ENCODE results near the gene MMAB.

MMAB gene

DNA sequence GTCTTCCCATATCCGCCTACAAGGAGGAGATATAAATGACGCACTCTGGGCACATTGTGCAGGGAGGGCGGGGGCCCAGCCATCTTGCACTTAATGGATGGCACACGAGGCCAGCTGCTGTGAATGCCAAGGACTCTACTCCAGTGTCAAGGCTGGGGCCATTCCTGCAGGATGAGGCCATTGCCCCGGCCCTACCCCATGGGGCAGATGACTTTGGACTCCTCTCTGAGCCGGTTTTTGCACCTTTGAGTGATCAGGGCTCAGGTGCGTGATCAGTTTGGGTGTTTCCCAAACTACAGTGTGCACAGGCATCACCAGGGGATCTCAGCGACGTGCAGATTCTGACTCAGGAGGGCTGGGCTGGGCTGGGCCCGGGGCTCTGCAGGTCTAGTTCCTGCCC, 16.1 kb downstream of the MMAB start:
- no peak overlapping the region for H3K9ac ChIP-seq (ENCODE audit: low read length in 5 of 5)
- no peak overlapping the region for H3K4me3 ChIP-seq (ENCODE audit: low read depth in 1 of 5, low read length in 5 of 5)
- H3K4me1 ChIP-seq (ENCODE audit: control insufficient read depth in 5 of 5, insufficient read depth in 5 of 5, low read length in 5 of 5), result peaks cover 4 to 10% (median 6%) of the 10 kb centered on the region in 5 donors
- H3K9me3 ChIP-seq (ENCODE audit: control insufficient read depth in 5 of 5, low read length in 5 of 5), result no peaks in the 10 kb centered on the region
- peaks cover 6 to 17% (median 7%) of the 10 kb centered on the region in 5 donors for H3K27me3 ChIP-seq (ENCODE audit: control insufficient read depth in 5 of 5, insufficient read depth in 4 of 5, low read length in 5 of 5)
- H3K36me3 ChIP-seq (ENCODE audit: control insufficient read depth in 5 of 5, insufficient read depth in 5 of 5, low read length in 5 of 5), result peaks cover 0 to 48% (median 43%) of the 10 kb centered on the region in 5 donors
- H3K27ac ChIP-seq (ENCODE audit: low read depth, low read length), result no peak overlapping the region

DNA sequence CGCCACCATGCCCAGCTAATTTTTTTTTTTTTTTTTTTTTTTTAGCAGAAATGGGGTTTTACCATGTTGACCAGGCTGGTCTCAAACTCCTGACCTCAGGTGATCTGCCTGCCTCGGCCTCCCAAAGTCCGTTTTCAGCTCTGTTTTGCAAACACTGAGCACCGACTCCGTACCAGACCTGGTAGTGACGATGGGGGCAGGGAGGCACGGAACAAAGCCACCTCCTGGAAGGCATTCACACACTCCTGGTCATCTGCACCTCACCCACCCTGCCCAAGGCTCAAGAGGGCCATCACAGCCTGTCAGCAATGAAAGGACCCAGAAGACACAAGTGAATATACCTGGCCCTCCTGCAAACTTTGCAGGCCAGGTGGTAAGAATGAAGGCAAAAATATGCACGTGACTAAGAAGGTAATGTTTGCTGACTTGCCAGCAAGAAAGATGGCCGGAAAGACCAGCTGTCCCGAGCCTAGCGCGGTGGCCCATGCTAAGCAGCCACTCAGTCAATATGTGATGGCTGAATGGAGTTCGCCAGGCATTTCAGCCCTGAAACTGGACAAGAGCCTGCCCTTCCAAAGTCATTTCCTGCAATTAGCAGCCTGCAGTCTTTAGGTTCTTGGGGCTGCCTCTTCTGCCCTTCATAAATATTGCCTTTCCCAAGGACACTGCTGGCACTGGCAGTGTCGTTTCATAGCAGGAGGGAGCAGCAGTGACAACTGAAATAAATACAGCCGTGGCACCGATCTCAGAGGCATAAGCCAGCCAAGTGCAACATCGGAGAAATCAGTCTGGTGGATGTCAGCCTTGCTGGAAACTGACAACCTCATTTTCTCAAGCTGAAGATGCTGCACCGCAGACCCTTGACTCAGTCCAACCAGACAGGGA, 17.6 kb downstream of the MMAB start:
- H3K27me3 ChIP-seq (ENCODE audit: control insufficient read depth in 5 of 5, insufficient read depth in 4 of 5, low read length in 5 of 5), result peaks cover 6 to 24% (median 13%) of the 10 kb centered on the region in 5 donors
- H3K4me1 ChIP-seq (ENCODE audit: control insufficient read depth in 5 of 5, insufficient read depth in 5 of 5, low read length in 5 of 5), result peaks cover 4 to 10% (median 6%) of the 10 kb centered on the region in 5 donors
- no peak overlapping the region for H3K27ac ChIP-seq (ENCODE audit: low read depth, low read length)
- H3K9me3 ChIP-seq (ENCODE audit: control insufficient read depth in 5 of 5, low read length in 5 of 5), result no peaks in the 10 kb centered on the region
- H3K36me3 ChIP-seq (ENCODE audit: control insufficient read depth in 5 of 5, insufficient read depth in 5 of 5, low read length in 5 of 5), result peaks cover 0 to 40% (median 30%) of the 10 kb centered on the region in 5 donors
- no peak overlapping the region for H3K9ac ChIP-seq (ENCODE audit: low read length in 5 of 5)
- no peak overlapping the region for H3K4me3 ChIP-seq (ENCODE audit: low read depth in 1 of 5, low read length in 5 of 5)

DNA sequence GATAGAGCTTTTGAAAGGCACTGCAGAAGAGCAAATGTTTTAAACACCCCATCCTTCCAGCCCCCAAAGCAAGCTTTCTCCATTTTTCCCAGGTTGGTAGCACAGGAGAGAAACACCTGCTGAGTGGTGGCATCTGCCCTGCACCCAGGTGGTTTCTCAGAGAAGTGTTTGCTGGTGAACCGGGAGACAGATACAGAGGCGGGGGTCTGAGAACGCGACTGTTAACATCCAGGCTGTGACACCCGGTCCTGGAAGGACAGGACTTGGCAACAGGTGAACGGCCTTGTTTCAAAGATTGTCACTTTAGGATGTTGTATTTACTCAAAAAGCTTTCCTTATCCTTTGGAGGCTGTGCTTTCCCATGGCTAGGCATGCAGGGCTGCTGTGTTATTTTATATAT, 18.5 kb downstream of the MMAB start:
- Histone ChIP-seq H3K36me3 (ENCODE audit: control insufficient read depth in 5 of 5, insufficient read depth in 5 of 5, low read length in 5 of 5) (peaks cover 0 to 35% (median 26%) of the 10 kb centered on the region in 5 donors), H3K27me3 (ENCODE audit: control insufficient read depth in 5 of 5, insufficient read depth in 4 of 5, low read length in 5 of 5) (peaks cover 6 to 32% (median 21%) of the 10 kb centered on the region in 5 donors), H3K9me3 (ENCODE audit: control insufficient read depth in 5 of 5, low read length in 5 of 5) (no peaks in the 10 kb centered on the region), H3K9ac (ENCODE audit: low read length in 5 of 5) (no peak overlapping the region), H3K4me1 (ENCODE audit: control insufficient read depth in 5 of 5, insufficient read depth in 5 of 5, low read length in 5 of 5) (peaks cover 4 to 10% (median 6%) of the 10 kb centered on the region in 5 donors), H3K4me3 (ENCODE audit: low read depth in 1 of 5, low read length in 5 of 5) (no peak overlapping the region), H3K27ac (ENCODE audit: low read depth, low read length) (no peak overlapping the region)

- no peaks in the 10 kb centered on the region for H3K9me3 ChIP-seq (ENCODE audit: control insufficient read depth in 5 of 5, low read length in 5 of 5)
- H3K36me3 ChIP-seq (ENCODE audit: control insufficient read depth in 5 of 5, insufficient read depth in 5 of 5, low read length in 5 of 5), result peaks cover 0 to 27% (median 25%) of the 10 kb centered on the region in 5 donors
- H3K9ac ChIP-seq (ENCODE audit: low read length in 5 of 5), result no peak overlapping the region
- H3K4me3 ChIP-seq (ENCODE audit: low read depth in 1 of 5, low read length in 5 of 5), result no peak overlapping the region
- H3K4me1 ChIP-seq (ENCODE audit: control insufficient read depth in 5 of 5, insufficient read depth in 5 of 5, low read length in 5 of 5), result peaks cover 4 to 10% (median 6%) of the 10 kb centered on the region in 5 donors
- no peak overlapping the region for H3K27ac ChIP-seq (ENCODE audit: low read depth, low read length)
- H3K27me3 ChIP-seq (ENCODE audit: control insufficient read depth in 5 of 5, insufficient read depth in 4 of 5, low read length in 5 of 5), result peaks cover 8 to 35% (median 21%) of the 10 kb centered on the region in 5 donors
Measured at GRCh38 chr12:109553906-109554500, 19.3 kb downstream of the MMAB start.

DNA sequence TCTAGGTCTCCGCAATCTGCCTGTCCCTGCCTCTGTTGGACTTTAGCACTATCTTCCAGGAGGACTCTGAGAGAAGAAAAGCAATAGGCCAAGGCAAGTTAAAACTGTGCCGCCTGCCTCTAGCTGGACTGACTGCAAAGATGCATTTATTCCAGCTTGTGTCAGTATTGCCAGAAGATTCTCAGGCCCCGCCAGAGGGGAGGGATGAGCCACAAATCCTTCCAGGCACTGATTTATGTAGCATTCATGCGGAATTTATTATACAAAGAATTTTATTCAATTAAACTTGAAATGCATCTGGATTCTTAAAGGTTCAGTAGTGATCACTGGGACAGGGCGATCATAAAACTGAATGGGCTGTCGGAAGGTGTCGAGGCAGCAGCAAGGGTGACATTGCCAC, 19.8 kb downstream of the MMAB start:
- Histone ChIP-seq H3K9me3 (ENCODE audit: control insufficient read depth in 5 of 5, low read length in 5 of 5) (no peaks in the 10 kb centered on the region), H3K36me3 (ENCODE audit: control insufficient read depth in 5 of 5, insufficient read depth in 5 of 5, low read length in 5 of 5) (peaks cover 0 to 23% (median 20%) of the 10 kb centered on the region in 5 donors), H3K4me1 (ENCODE audit: control insufficient read depth in 5 of 5, insufficient read depth in 5 of 5, low read length in 5 of 5) (peaks cover 4 to 15% (median 10%) of the 10 kb centered on the region in 5 donors), H3K9ac (ENCODE audit: low read length in 5 of 5) (no peak overlapping the region), H3K27me3 (ENCODE audit: control insufficient read depth in 5 of 5, insufficient read depth in 4 of 5, low read length in 5 of 5) (peaks cover 9 to 39% (median 21%) of the 10 kb centered on the region in 5 donors), H3K27ac (ENCODE audit: low read depth, low read length) (no peak overlapping the region), H3K4me3 (ENCODE audit: low read depth in 1 of 5, low read length in 5 of 5) (no peak overlapping the region)

DNA sequence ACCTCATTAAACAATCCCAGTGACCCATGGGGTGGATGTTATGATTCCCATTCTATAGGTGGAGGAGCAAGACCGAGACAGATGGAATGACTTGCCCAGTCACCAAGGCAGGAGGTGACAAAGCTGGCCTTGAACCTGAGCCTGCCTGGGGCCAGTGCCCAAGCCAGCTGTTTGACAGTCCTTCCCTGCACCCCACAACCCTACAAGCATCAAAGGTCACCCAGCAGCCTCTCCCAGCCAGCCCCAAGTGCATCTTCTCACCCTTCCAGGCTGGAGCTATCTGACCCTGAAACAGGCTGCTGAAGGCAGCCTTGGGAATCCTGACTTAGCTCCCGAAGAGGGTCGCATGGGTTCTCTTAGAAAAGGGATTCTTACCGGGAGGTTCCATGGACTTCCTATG, 20.3 kb downstream of the MMAB start:
- peaks cover 4 to 19% (median 12%) of the 10 kb centered on the region in 5 donors for H3K4me1 ChIP-seq (ENCODE audit: control insufficient read depth in 5 of 5, insufficient read depth in 5 of 5, low read length in 5 of 5)
- no peak overlapping the region for H3K4me3 ChIP-seq (ENCODE audit: low read depth in 1 of 5, low read length in 5 of 5)
- no peak overlapping the region for H3K9ac ChIP-seq (ENCODE audit: low read length in 5 of 5)
- no peak overlapping the region for H3K27ac ChIP-seq (ENCODE audit: low read depth, low read length)
- H3K9me3 ChIP-seq (ENCODE audit: control insufficient read depth in 5 of 5, low read length in 5 of 5), result no peaks in the 10 kb centered on the region
- peaks cover 0 to 20% (median 16%) of the 10 kb centered on the region in 5 donors for H3K36me3 ChIP-seq (ENCODE audit: control insufficient read depth in 5 of 5, insufficient read depth in 5 of 5, low read length in 5 of 5)
- peaks cover 9 to 43% (median 21%) of the 10 kb centered on the region in 5 donors for H3K27me3 ChIP-seq (ENCODE audit: control insufficient read depth in 5 of 5, insufficient read depth in 4 of 5, low read length in 5 of 5)

DNA sequence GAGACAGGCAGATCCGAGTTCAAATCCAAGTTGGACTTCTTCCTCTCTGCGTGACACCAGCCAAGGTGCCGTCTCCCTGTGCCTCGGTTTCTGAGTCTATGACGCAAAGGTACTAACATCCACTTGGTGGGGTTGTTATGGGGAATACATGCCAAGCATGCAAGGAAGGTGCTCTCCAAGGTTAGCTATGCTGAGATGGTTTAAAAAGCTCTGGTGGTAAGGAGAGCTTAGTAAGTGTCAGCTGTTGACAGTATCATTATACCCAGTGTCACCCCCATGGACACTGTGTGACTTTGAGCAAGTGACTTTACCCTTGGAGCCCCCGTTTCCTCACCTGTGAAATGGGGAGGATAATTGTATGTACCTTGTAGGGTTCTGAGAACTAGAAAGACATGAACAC, 22.2 kb downstream of the MMAB start:
- H3K4me3 ChIP-seq (ENCODE audit: low read depth in 1 of 5, low read length in 5 of 5), result no peak overlapping the region
- H3K27me3 ChIP-seq (ENCODE audit: control insufficient read depth in 5 of 5, insufficient read depth in 4 of 5, low read length in 5 of 5), result peaks cover 15 to 50% (median 27%) of the 10 kb centered on the region in 5 donors
- no peaks in the 10 kb centered on the region for H3K9me3 ChIP-seq (ENCODE audit: control insufficient read depth in 5 of 5, low read length in 5 of 5)
- H3K9ac ChIP-seq (ENCODE audit: low read length in 5 of 5), result no peak overlapping the region
- H3K36me3 ChIP-seq (ENCODE audit: control insufficient read depth in 5 of 5, insufficient read depth in 5 of 5, low read length in 5 of 5), result peaks cover 0 to 2% (median 0%) of the 10 kb centered on the region in 5 donors
- H3K27ac ChIP-seq (ENCODE audit: low read depth, low read length), result no peak overlapping the region
- H3K4me1 ChIP-seq (ENCODE audit: control insufficient read depth in 5 of 5, insufficient read depth in 5 of 5, low read length in 5 of 5), result peaks cover 4 to 19% (median 12%) of the 10 kb centered on the region in 5 donors

DNA sequence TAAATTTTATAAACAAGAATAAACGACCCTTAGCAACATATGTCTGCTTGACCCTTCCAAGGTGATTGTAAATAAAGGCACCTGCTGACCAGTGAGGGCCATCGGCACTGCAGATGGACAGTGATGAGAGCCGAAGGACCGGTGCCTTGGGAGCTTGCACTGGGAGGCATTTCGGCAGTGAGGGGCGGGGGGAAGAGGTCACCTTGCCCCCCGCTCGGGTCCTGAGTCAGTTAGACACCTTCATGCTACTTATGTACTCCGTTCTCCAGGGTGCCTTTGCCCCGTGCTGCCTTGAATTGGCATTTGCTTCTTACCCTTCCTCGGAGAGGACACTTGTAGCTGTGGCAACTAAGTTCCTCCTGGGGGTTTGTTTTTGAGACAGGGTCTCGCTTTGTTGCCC, 23.0 kb downstream of the MMAB start:
- peaks cover 4 to 25% (median 16%) of the 10 kb centered on the region in 5 donors for H3K4me1 ChIP-seq (ENCODE audit: control insufficient read depth in 5 of 5, insufficient read depth in 5 of 5, low read length in 5 of 5)
- peaks cover 15 to 50% (median 25%) of the 10 kb centered on the region in 5 donors for H3K27me3 ChIP-seq (ENCODE audit: control insufficient read depth in 5 of 5, insufficient read depth in 4 of 5, low read length in 5 of 5)
- no peak overlapping the region for H3K4me3 ChIP-seq (ENCODE audit: low read depth in 1 of 5, low read length in 5 of 5)
- no peaks in the 10 kb centered on the region for H3K9me3 ChIP-seq (ENCODE audit: control insufficient read depth in 5 of 5, low read length in 5 of 5)
- H3K36me3 ChIP-seq (ENCODE audit: control insufficient read depth in 5 of 5, insufficient read depth in 5 of 5, low read length in 5 of 5), result no peaks in the 10 kb centered on the region
- no peak overlapping the region for H3K27ac ChIP-seq (ENCODE audit: low read depth, low read length)
- H3K9ac ChIP-seq (ENCODE audit: low read length in 5 of 5), result no peak overlapping the region

- H3K27me3 ChIP-seq (ENCODE audit: control insufficient read depth in 5 of 5, insufficient read depth in 4 of 5, low read length in 5 of 5), result peaks cover 15 to 50% (median 25%) of the 10 kb centered on the region in 5 donors
- no peak overlapping the region for H3K4me3 ChIP-seq (ENCODE audit: low read depth in 1 of 5, low read length in 5 of 5)
- H3K4me1 ChIP-seq (ENCODE audit: control insufficient read depth in 5 of 5, insufficient read depth in 5 of 5, low read length in 5 of 5), result peaks cover 9 to 30% (median 22%) of the 10 kb centered on the region in 5 donors
- H3K27ac ChIP-seq (ENCODE audit: low read depth, low read length), result no peak overlapping the region
- no peaks in the 10 kb centered on the region for H3K9me3 ChIP-seq (ENCODE audit: control insufficient read depth in 5 of 5, low read length in 5 of 5)
- no peaks in the 10 kb centered on the region for H3K36me3 ChIP-seq (ENCODE audit: control insufficient read depth in 5 of 5, insufficient read depth in 5 of 5, low read length in 5 of 5)
- H3K9ac ChIP-seq (ENCODE audit: low read length in 5 of 5), result no peak overlapping the region
Measured at GRCh38 chr12:109549613-109550270, 23.6 kb downstream of the MMAB start.
